ENCODE results near the gene RPL27. TPM values are rescaled to one million over a fixed set of nuclear protein-coding genes. Genes with fewer than 3 reads are reported as not detected.

Gene RPL27
- total and polyA plus RNA-seq, 2 of the 4 experiments (the other 2 are of a cell fraction), result 1,595 to 2,806 TPM

- in situ Hi-C loops (cut with MboI; ENCODE audit: low sequenced_read_pairs), result loop anchor here (25.0 kb wide), 1 partner anchor 387 kb away; no protein-coding TSS in a partner anchor
- H2AK9ac ChIP-seq (replicated peaks; ENCODE audit: low read depth, low read length, poor library complexity), result no peak overlapping the region
- ChIA-PET POLR2A (ENCODE audit: unreplicated experiment) (no interaction called here), CTCF (no interaction called here)
- intact Hi-C loops (cut with micrococcal nuclease), result no loop called here
- no peak overlapping the region for H3K4me2 ChIP-seq (ENCODE audit: low read depth, low read length)
- H3K14ac ChIP-seq (replicated peaks; ENCODE audit: low read depth, low read length), result no peak overlapping the region
- H2BK5ac ChIP-seq (ENCODE audit: low read depth, low read length, poor library complexity, severe bottlenecking), result no peak overlapping the region
- H3K9me3 ChIP-seq (ENCODE audit: control insufficient read depth, insufficient read depth, low read length), result no peaks in the 10 kb centered on the region
- no peaks in the 10 kb centered on the region for H3K36me3 ChIP-seq (ENCODE audit: control insufficient read depth, insufficient read depth, low read length)
- no TSS peak for BruUV-seq (replicated peaks)
- H3K18ac ChIP-seq (ENCODE audit: low read depth, low read length), result no peak overlapping the region
- no peak overlapping the region for H2BK120ac ChIP-seq (ENCODE audit: low read depth, low read length)
- H3K4me1 ChIP-seq (ENCODE audit: control insufficient read depth, insufficient read depth, low read length), result peaks cover 6% of the 10 kb centered on the region
- H3K27ac ChIP-seq (ENCODE audit: insufficient read depth, low read length), result no peak overlapping the region
- peaks cover 10% of the 10 kb centered on the region for H3K9me1 ChIP-seq (ENCODE audit: insufficient read depth, low read length)
- no peak for DNase-seq
- no peak overlapping the region for H2AFZ ChIP-seq (replicated peaks; ENCODE audit: low read length, poor library complexity)
- no peak overlapping the region for H3K4me3 ChIP-seq (ENCODE audit: insufficient read depth, low read depth, low read length)
- no CpG with 5 or more reads among the region's 2 CpGs for WGBS, 2 experiments (ENCODE audit: extremely low coverage in 2 of 2, insufficient read length in 1 of 2)
- no peak overlapping the region for H2AK5ac ChIP-seq (ENCODE audit: low read depth, low read length)
- TF ChIP-seq RAD21 (IDR thresholded peaks at IDR 0.05; ENCODE audit: low read length) (no peak), SMC3 (IDR thresholded peaks at IDR 0.05; ENCODE audit: low read depth, low read length) (no peak), NFE2L2 (IDR thresholded peaks at IDR 0.05; ENCODE audit: low read depth, low read length) (no peak), RFX5 (IDR thresholded peaks at IDR 0.05; ENCODE audit: low read depth, low read length) (no peak), RCOR1 (IDR thresholded peaks at IDR 0.05; ENCODE audit: insufficient replicate concordance, low read length) (no peak), MAZ (IDR thresholded peaks at IDR 0.05; ENCODE audit: borderline replicate concordance, low read depth, low read length) (no peak), BHLHE40 (IDR thresholded peaks at IDR 0.05; ENCODE audit: low read depth, low read length) (no peak), CEBPB (IDR thresholded peaks at IDR 0.05; ENCODE audit: low read depth, low read length) (no peak), FOS (IDR thresholded peaks at IDR 0.05; ENCODE audit: low read depth, low read length) (no peak), ELK1 (IDR thresholded peaks at IDR 0.05; ENCODE audit: borderline replicate concordance, low read depth, low read length) (no peak), CHD1 (IDR thresholded peaks at IDR 0.05; ENCODE audit: low read depth, low read length) (no peak), USF2 (IDR thresholded peaks at IDR 0.05; ENCODE audit: low read depth, low read length) (no peak), POLR2A (IDR thresholded peaks at IDR 0.05; ENCODE audit: low read depth, low read length) (no peak), MAFK (IDR thresholded peaks at IDR 0.05; ENCODE audit: low read depth, low read length) (no peak), MXI1 (IDR thresholded peaks at IDR 0.05; ENCODE audit: borderline replicate concordance, low read depth, low read length) (no peak)
- TF ChIP-seq, protein P1, sequence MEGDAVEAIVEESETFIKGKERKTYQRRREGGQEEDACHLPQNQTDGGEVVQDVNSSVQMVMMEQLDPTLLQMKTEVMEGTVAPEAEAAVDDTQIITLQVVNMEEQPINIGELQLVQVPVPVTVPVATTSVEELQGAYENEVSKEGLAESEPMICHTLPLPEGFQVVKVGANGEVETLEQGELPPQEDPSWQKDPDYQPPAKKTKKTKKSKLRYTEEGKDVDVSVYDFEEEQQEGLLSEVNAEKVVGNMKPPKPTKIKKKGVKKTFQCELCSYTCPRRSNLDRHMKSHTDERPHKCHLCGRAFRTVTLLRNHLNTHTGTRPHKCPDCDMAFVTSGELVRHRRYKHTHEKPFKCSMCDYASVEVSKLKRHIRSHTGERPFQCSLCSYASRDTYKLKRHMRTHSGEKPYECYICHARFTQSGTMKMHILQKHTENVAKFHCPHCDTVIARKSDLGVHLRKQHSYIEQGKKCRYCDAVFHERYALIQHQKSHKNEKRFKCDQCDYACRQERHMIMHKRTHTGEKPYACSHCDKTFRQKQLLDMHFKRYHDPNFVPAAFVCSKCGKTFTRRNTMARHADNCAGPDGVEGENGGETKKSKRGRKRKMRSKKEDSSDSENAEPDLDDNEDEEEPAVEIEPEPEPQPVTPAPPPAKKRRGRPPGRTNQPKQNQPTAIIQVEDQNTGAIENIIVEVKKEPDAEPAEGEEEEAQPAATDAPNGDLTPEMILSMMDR (conservative IDR thresholded peaks at IDR 0.05; ENCODE audit: low read depth, low read length), result no peak
- H2BK20ac ChIP-seq (ENCODE audit: low read depth, low read length), result no peak overlapping the region
- H3K9ac ChIP-seq (ENCODE audit: low read depth, low read length), result no peak overlapping the region
- H4K8ac ChIP-seq (ENCODE audit: low read depth in 2 of 2, low read length in 2 of 2), result no peak overlapping the region
- H3K4ac ChIP-seq (ENCODE audit: low read depth, low read length), result no peak overlapping the region
- no peak overlapping the region for H3K23ac ChIP-seq (ENCODE audit: low read depth, low read length)
- no peak overlapping the region for H3K56ac ChIP-seq (ENCODE audit: extremely low read depth, insufficient read depth, low read length)
- no peak for ATAC-seq (ENCODE audit: low read depth)
- no peak overlapping the region for H2BK15ac ChIP-seq (ENCODE audit: low read depth, low read length)
- no peaks in the 10 kb centered on the region for H3K27me3 ChIP-seq (ENCODE audit: control insufficient read depth, insufficient read depth, low read length)
- H4K91ac ChIP-seq (ENCODE audit: insufficient read depth, low read depth, low read length), result no peak overlapping the region
- dilution Hi-C loops (cut with HindIII; ENCODE audit: low sequenced_read_pairs, unreplicated experiment), result no loop called here
- H4K5ac ChIP-seq (ENCODE audit: low read depth, low read length), result no peak overlapping the region
- H3K79me1 ChIP-seq (ENCODE audit: low read depth in 1 of 2, low read length in 2 of 2), result peaks cover 0 to 12% of the 10 kb centered on the region in 2 experiments; a peak in 2 of 4 replicates
- no peaks in the 10 kb centered on the region for H4K20me1 ChIP-seq (ENCODE audit: insufficient read depth, low read length)
These were observed 23.0 kb upstream of the RPL27 start for GRCh38 chr17:42975265-42975664.

Data from IMR-90 (cell line).